GM21447 (cell line): ENCODE data around the gene BEAN1.
A peak's percentile ranks its signal among the peaks of the same experiment; 100 is the strongest.

Experiments
- ATAC-seq: cut with Tn5 transposase; IDR thresholded peaks from one replicate; pipeline ENCODE4 v1.9.1; 2021; ENCODE audit not compliant: unreplicated experiment

Gene BEAN1

GRCh38 chr16:66395806-66396555, 31.1 kb upstream of the BEAN1 start:
- no peak for ATAC-seq

GRCh38 chr16:66397736-66398433, 29.2 kb upstream of the BEAN1 start:
- no peak for ATAC-seq

DNA sequence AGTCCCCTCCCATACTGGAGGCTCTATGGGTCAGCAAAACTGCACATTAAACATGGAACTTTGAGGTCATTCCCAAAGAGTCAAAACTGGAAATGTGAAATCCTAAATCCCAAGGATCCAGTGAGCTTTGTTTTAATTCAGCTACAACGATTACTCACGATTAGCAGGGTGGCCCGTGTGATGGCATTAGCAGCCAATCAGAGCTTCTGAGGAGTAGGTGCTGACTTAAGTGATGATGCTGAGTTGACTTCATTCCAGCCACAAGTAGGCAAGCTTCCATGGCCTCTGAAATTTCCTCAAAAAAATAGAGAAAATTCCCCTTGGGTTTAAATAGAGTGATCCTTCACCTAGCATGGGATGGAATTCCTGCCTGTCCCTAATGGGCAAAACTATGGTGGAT, 28.1 kb upstream of the BEAN1 start:
- no peak for ATAC-seq

GRCh38 chr16:66399930-66400329, 27.2 kb upstream of the BEAN1 start:
- ATAC-seq = no peak

GRCh38 chr16:66400503-66401380, 26.4 kb upstream of the BEAN1 start:
- no peak for ATAC-seq

DNA sequence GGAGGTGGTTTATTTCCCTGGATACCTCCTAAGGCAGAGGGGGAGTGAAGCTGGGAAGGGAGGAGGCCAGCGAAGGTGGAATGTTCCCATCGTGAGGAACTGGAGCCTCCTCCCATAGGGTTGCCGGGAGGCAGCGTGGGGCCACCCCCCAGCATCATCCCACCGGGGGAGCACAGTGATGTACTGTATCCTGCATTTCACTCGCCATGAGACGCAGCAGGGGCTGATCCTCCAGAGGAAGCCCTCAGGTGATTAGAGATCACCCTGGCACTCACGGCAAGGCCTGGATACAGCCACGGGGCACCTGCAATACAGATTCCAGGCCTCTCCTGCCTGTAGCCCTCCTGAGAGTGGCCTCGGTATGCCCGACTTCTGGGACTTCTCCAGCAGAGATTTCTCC, 25.5 kb upstream of the BEAN1 start:
- ATAC-seq = no peak

DNA sequence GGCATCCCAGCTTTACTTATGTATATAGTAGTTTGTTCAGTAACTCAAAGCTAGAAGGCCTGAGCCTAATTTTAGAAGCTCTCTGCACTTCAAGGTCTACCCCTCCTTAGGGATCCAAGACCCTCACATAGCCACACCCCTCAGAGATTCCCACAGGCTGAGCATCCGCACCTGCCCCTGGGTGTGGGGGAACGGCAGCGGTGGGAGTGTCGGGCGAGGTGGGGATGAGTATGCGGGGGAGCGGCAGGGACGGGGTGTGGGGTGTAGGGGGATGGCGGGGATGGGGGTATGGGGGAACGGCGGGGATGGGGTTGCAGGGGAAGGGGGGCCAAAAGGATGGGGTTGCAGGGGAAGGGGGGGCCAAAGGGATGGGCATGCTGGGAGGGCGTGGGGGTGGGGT, 24.9 kb upstream of the BEAN1 start:
- no peak for ATAC-seq

GRCh38 chr16:66402591-66403230, 24.4 kb upstream of the BEAN1 start:
- ATAC-seq = no peak

DNA sequence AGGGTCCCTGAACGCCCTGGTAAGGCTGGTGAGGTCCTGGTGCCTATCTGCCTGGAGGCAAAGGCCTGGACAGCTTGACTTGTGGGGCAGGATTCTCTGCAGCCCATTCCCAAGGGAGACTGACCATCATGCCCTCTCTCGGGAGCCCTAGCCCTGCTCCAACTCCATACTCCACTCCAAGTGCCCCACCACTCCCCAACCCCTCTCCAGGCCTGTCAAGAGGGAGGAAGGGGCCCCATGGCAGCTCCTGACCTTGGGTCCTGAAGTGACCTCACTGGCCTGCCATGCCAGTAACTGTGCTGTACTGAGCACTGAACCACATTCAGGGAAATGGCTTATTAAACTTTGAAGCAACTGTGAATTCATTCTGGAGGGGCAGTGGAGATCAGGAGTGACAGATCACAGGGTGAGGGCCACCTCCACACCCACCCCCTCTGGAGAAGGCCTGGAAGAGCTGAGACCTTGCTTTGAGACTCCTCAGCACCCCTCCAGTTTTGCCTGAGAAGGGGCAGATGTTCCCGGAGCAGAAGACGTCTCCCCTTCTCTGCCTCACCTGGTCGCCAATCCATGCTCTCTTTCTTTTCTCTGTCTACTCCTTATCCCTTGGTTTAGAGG, 23.5 kb upstream of the BEAN1 start:
- ATAC-seq = no peak

GRCh38 chr16:66405057-66405783, 21.9 kb upstream of the BEAN1 start:
- no peak for ATAC-seq

DNA sequence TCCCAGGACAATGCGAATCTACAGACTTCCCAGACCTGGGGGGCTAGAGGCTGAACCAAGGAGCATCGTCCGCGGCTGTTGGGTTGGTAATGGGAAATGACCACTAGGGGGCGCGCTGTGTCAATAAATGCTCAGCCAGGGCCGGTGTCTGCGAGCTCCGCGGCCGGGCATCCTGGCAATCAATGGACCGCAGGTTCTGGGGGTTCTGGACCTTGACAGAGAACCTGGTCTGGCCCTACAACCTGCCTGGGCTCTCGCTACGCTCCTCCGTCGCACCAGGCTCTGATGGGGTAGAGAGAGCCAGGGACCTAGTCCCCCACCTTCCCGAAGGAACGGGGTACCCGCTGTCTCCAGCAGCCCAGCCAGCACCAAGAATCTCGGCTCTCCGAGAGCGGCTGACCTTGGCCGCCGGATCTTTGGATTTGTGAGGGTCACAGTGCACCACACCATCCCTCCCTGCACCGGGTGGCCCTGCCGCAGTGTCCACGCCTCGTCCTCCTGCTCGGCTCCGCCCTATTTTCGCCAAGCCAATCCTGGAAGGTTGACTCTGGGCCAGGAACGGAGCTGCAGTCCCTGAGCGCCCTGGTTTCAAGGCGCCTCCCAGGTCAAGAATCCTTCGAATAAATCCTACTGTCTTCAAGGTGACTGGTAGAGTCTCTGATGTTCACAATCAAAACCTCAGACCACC, 20.4 kb upstream of the BEAN1 start:
- ATAC-seq = peak; percentile 75

GRCh38 chr16:66408163-66409048, 18.7 kb upstream of the BEAN1 start:
- no peak for ATAC-seq

GRCh38 chr16:66409156-66409555, 17.9 kb upstream of the BEAN1 start:
- ATAC-seq = no peak

GRCh38 chr16:66412182-66412581, 14.9 kb upstream of the BEAN1 start:
- ATAC-seq = no peak

DNA sequence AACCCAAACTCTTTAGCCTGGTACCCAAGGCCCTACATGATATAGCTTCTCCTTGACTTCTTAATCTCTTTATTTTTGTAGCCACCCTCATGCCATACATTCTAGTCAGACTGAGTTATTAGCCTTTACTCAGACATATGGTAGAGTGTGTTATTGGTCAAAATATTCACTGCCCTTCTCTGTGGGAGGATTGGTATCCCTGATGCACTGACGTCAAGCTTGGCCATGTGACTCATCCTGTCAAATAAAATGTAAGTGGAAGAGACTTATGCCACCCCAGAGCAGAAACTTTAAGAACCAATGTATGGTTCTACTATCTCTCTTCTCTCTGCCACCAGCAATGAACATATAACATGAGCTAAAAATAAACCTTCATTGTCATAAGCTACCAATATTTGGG, 12.2 kb upstream of the BEAN1 start:
- no peak for ATAC-seq

DNA sequence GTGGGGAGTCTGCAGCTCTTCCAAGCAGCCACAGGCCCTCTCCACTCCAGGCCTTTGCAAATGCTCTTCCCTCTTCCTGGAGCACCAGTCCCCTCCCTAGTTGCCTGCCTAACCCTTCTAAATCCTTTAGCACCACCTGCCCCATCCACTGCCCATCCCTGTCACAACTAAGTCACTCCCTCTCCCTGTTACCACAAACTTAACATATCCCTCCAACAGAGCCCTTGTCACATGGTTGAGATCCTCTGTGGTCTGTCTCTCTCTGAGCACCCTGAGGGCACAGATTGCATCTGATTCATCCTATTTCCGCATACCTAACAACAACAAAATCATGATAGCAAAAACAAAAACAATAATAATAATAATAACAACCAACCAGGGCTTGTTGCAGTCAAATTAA, 11.0 kb upstream of the BEAN1 start:
- ATAC-seq = no peak

GRCh38 chr16:66416939-66417700, 10.0 kb upstream of the BEAN1 start:
- ATAC-seq = no peak
